GM12872 (cell line): Measurements from ENCODE around the gene CRB2.

Source experiments
- TF ChIP-seq, protein P1 (sequence below): IDR thresholded peaks from 3 replicates; pipeline ENCODE4 v1.5.1; 2011; ENCODE audit warnings: low read depth, mild to moderate bottlenecking, low read length, moderate library complexity; ENCODE audit not compliant: insufficient read depth

The CRB2 gene

GRCh38 chr9:123355761-123356431 lies at the start of gene CRB2:
TSS of gene CRB2 (plus strand) at chr9:123356197. CDS start at chr9:123356261, 64 bp downstream.
- TF ChIP-seq, protein P1, sequence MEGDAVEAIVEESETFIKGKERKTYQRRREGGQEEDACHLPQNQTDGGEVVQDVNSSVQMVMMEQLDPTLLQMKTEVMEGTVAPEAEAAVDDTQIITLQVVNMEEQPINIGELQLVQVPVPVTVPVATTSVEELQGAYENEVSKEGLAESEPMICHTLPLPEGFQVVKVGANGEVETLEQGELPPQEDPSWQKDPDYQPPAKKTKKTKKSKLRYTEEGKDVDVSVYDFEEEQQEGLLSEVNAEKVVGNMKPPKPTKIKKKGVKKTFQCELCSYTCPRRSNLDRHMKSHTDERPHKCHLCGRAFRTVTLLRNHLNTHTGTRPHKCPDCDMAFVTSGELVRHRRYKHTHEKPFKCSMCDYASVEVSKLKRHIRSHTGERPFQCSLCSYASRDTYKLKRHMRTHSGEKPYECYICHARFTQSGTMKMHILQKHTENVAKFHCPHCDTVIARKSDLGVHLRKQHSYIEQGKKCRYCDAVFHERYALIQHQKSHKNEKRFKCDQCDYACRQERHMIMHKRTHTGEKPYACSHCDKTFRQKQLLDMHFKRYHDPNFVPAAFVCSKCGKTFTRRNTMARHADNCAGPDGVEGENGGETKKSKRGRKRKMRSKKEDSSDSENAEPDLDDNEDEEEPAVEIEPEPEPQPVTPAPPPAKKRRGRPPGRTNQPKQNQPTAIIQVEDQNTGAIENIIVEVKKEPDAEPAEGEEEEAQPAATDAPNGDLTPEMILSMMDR, result no peak

GRCh38 chr9:123309611-123310010 lies 46.4 kb upstream of the CRB2 start:
- TF ChIP-seq, protein P1, result no peak

- TF ChIP-seq, protein P1, result no peak
Measured at GRCh38 chr9:123310551-123311249, 45.3 kb upstream of the CRB2 start.

DNA sequence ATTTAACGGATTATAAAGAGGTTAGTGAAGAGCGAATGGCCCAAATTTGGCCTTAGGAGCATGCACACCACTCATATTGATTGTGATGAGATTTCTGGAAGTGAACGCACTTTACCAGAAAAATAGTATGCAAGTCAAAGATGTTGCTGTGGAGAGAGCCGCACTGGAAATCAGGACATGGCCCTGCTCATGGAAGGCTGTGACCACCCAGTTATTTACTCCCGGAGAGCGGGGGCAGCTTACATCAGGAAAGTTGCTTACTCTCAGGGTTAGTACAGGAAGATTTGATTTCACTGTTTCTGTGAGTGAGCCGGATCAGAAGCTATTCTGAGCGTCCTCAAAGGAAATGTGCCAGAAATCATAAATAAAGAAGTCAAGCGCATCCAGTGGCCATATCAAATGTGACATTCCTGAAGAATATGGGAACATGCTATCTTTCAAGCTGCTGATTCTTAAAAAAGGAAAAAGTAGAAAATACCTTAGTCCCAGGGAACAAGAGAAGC lies 44.7 kb upstream of the CRB2 start:
- TF ChIP-seq, protein P1, result no peak

DNA sequence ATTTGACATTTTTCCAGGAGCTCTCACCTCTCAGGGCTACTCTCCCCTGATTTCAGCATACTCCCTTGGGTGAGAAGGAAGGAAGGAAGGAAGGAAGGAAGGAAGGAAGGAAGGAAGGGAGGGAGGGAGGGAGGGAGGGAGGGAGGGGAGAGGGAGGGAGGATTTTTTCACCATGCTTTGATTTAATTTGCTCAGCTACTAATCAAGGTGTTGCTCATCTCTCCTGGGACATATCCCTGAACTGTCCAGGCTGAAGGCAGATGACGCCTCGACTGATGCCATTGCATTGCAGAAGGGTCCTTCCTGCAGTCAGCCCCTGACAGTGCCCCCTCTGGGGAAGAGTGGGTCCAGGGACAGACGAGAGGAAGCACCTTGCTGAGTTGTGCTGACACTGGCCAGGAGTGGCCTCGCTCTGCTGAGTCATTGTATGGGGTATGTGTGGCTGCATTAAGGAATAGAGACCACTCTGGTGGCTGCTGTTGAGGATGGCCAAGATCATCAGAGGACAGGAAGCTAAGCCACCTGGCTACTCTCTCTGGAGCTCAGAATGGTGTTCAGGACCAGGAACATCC lies 43.6 kb upstream of the CRB2 start:
- TF ChIP-seq, protein P1, result no peak

DNA sequence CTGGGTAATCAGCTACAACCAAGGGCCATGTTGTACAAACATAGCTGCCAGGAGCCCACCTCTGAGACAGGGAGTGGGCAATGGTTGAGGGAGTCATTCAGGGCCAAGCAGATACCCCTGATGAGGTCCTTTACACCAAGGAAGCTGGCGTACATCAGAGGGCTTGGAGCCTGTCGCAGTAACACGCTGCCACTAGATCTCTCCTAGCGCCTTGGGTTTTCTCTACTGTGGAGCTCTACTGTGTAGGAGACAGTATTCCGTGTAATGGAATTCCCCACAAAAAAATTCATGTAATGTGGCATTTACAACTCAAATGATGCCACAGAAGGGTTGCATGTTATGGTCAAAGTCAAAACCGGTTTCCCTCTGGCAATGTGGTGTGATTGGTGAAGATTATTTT lies 41.4 kb upstream of the CRB2 start:
- TF ChIP-seq, protein P1, result no peak

DNA sequence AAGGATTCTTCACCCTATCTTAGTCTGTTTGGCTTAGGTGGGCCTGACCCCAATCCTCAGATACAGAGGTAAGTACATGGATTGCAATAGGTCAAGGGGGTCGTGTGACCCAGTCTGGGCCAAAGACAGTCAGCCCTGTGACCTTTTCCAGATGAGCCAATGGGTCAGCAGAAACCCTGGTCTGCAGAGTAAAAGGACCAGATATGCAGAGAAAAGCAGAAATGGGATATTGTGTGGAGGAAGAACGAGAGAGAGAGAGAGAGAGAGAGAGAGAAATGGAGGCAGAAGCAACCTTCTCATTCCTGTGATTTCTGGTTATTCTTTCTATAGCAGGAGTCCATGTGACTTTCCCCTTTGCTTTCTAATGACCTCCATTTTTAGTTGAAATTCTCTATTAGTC lies 40.4 kb upstream of the CRB2 start:
- TF ChIP-seq, protein P1, result no peak
